CD4-positive, alpha-beta T cell treated with Interleukin-15 for 4 hours (primary cell): Measurements from ENCODE around the gene KCNJ1.

ENCODE experiments used
- DNase-seq: peaks from one replicate; pipeline ENCODE4 v3.0.0-alpha.2; 2020; ENCODE audit warnings: low spot score

Gene KCNJ1

GRCh38 chr11:128867277-128867676, at the start of gene KCNJ1:
Gene KCNJ1, minus strand, starts transcription at chr11:128867296. Its CDS starts 27,053 bp downstream, at chr11:128840243.
- DNase-seq = no peak

GRCh38 chr11:128916681-128917080, 49.6 kb upstream of the KCNJ1 start:
- DNase-seq = no peak

GRCh38 chr11:128916037-128916572, 49.0 kb upstream of the KCNJ1 start:
- no peak for DNase-seq

GRCh38 chr11:128915149-128915521, 48.0 kb upstream of the KCNJ1 start:
- no peak for DNase-seq

GRCh38 chr11:128914216-128915148, 47.4 kb upstream of the KCNJ1 start:
- no peak for DNase-seq

- DNase-seq = no peak
Measured at GRCh38 chr11:128913806-128914205, 46.7 kb upstream of the KCNJ1 start.

- DNase-seq = no peak
Measured at GRCh38 chr11:128911701-128912100, 44.6 kb upstream of the KCNJ1 start.

GRCh38 chr11:128911239-128911638, 44.1 kb upstream of the KCNJ1 start:
- no peak for DNase-seq

GRCh38 chr11:128910576-128910975, 43.5 kb upstream of the KCNJ1 start:
- no peak for DNase-seq

- no peak for DNase-seq
Measured at GRCh38 chr11:128909438-128910125, 42.5 kb upstream of the KCNJ1 start.

GRCh38 chr11:128908391-128909246, 41.5 kb upstream of the KCNJ1 start:
- DNase-seq = no peak

GRCh38 chr11:128907585-128907984, 40.5 kb upstream of the KCNJ1 start:
- no peak for DNase-seq

- DNase-seq = no peak
Measured at GRCh38 chr11:128906185-128907050, 39.3 kb upstream of the KCNJ1 start.

GRCh38 chr11:128905345-128906184, 38.5 kb upstream of the KCNJ1 start:
- DNase-seq = peak; percentile 37

GRCh38 chr11:128904656-128905344, 37.7 kb upstream of the KCNJ1 start:
- no peak for DNase-seq

- DNase-seq = no peak
Measured at GRCh38 chr11:128904303-128904655, 37.2 kb upstream of the KCNJ1 start.

- DNase-seq = no peak
Measured at GRCh38 chr11:128903248-128904061, 36.4 kb upstream of the KCNJ1 start.

- DNase-seq = no peak
Measured at GRCh38 chr11:128902515-128903066, 35.5 kb upstream of the KCNJ1 start.
